Measurements from ENCODE around the gene SGO1. TPM values are rescaled to one million over a fixed set of nuclear protein-coding genes. Genes with fewer than 3 reads are reported as not detected.

Gene SGO1
- 0.47 and 1.4 TPM in 2 replicates for total RNA-seq

GRCh38 chr3:20185679-20186599 lies at the start of gene SGO1:
SGO1 (minus strand) TSS chr3:20186206; CDS start chr3:20184027, 2,179 bp downstream.

Other genes with a start within 250 kb of the SGO1 start
- gene RAB5A, start 239.1 kb downstream of the SGO1 start, total RNA-seq, result 39.3 and 74.8 TPM in 2 replicates
- not detected in 2 replicates for gene PP2D1, start 173.9 kb downstream of the SGO1 start, total RNA-seq
- 5.4 and 8.2 TPM in 2 replicates for gene KAT2B, start 145.8 kb downstream of the SGO1 start, total RNA-seq